ENCODE results near the gene PRKCI. TPM values are rescaled to one million over a fixed set of nuclear protein-coding genes. Genes with fewer than 3 reads are reported as not detected.
"Not testable (repeated sequence)": the region's sequence is repeated elsewhere in the genome, so short reads cannot be mapped to it uniquely, and the experiment has no call there.

The PRKCI gene
- total RNA-seq, 2 donors from 2014 or later, result 13.5 to 17.6 TPM

- DNase-seq, result no peak
- Histone ChIP-seq H3K27ac (no peak overlapping the region), H3K9me3 (no peaks in the 10 kb centered on the region), H3K4me3 (no peak overlapping the region), H3K4me1 (no peaks in the 10 kb centered on the region), H3K27me3 (no peaks in the 10 kb centered on the region), H3K36me3 (replicated peaks in 1 of 2; ENCODE audit: insufficient read depth in 1 of 2, low read depth in 2 of 2) (no peaks in the 10 kb centered on the region)
- no peak for ATAC-seq
- WGBS, 2 donors, result 78 to 85% methylated on average over 3 of the region's 3 CpGs
- intact Hi-C loops (cut with DNase I), result no loop called here
- no peak for TF ChIP-seq CTCF (IDR thresholded peaks at IDR 0.05)
- TF ChIP-seq POLR2A (IDR thresholded peaks at IDR 0.05), result no peak
Measured at GRCh38 chr3:170324962-170325361, 102.7 kb downstream of the PRKCI start.

DNA sequence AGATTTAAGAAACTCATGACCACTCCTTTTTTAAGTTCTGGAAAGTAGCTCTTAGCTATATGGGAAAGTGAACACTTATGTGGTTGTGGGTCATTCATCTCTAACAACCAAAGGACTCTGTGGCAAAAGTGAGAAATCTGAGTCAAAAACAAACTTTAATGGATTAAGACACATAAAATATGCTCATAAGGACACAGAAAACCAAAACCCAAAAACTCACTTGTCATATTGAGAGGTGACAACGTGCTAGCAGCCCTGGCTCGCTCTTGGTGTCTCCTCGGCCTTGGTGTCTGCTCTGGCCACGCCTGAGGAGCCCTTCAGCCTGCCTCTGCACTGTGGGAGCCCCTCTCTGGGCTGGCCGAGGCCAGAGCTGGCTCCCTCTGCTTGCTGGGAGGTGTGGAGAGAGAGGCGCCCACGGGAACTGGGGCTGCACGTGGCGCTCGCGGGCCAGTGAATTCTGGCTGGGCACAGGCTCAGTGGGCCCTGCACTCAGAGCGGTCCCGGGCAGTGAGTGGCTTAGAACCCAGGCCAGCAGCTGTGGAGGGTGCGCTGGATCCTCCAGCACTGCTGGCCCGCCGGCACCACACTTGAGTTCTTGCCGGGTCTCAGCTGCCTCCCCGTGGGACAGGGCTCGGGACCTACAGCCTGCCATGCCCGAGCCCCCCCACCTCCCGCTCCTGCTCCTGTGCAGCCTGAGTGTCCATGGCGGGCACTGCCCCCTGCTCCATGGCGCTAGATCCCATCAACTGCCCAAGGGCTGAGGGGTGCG is 105.0 kb downstream of the PRKCI start:
- TF ChIP-seq CTCF (IDR thresholded peaks at IDR 0.05) (no peak), POLR2A (IDR thresholded peaks at IDR 0.05) (no peak)

GRCh38 chr3:170327868-170328548 is 105.8 kb downstream of the PRKCI start:
- intact Hi-C loops (cut with DNase I); H3K9me3 ChIP-seq; DNase-seq; H3K27me3 ChIP-seq; H3K36me3 ChIP-seq (replicated peaks in 1 of 2; ENCODE audit: insufficient read depth in 1 of 2, low read depth in 2 of 2); H3K4me3 ChIP-seq; H3K27ac ChIP-seq; ATAC-seq: not testable (repeated sequence)
- H3K4me1 ChIP-seq, result peaks cover 11% of the 10 kb centered on the region
- 79 to 82% methylated on average over 7 of the region's 7 CpGs for WGBS, 2 donors

More for the DNA sequence above, 105.0 kb downstream of the PRKCI start:
- ATAC-seq (no peak), DNase-seq (no peak)
- Histone ChIP-seq H3K27ac (no peak overlapping the region), H3K9me3 (no peaks in the 10 kb centered on the region), H3K36me3 (replicated peaks in 1 of 2; ENCODE audit: insufficient read depth in 1 of 2, low read depth in 2 of 2) (no peaks in the 10 kb centered on the region), H3K4me3 (no peak overlapping the region), H3K27me3 (no peaks in the 10 kb centered on the region), H3K4me1 (peaks cover 11% of the 10 kb centered on the region)
- WGBS, 2 donors, result 93 to 95% methylated on average over 12 to 24 of the region's 24 CpGs
- intact Hi-C loops (cut with DNase I), result no loop called here

- no peak overlapping the region for H3K4me3 ChIP-seq
- H3K9me3 ChIP-seq, result no peaks in the 10 kb centered on the region
- DNase-seq, result peak in 3 of 4 donors; percentile 19 to 78 (median 40)
- WGBS, 2 donors, result 66 to 78% methylated on average over 5 of the region's 5 CpGs
- intact Hi-C loops (cut with DNase I), result no loop called here
- peak; percentile 51 for ATAC-seq
- TF ChIP-seq CTCF (IDR thresholded peaks at IDR 0.05) (no peak), POLR2A (IDR thresholded peaks at IDR 0.05) (no peak)
- no peaks in the 10 kb centered on the region for H3K27me3 ChIP-seq
- H3K27ac ChIP-seq, result peak overlapping the region in 3 of 4 donors; percentile 12 to 34 (median 25)
- peaks cover 11% of the 10 kb centered on the region for H3K4me1 ChIP-seq
- no peaks in the 10 kb centered on the region for H3K36me3 ChIP-seq (replicated peaks in 1 of 2; ENCODE audit: insufficient read depth in 1 of 2, low read depth in 2 of 2)
Measured at GRCh38 chr3:170330366-170330765, 108.1 kb downstream of the PRKCI start.

GRCh38 chr3:170331143-170331542 is 108.9 kb downstream of the PRKCI start:
- 4 to 14% methylated on average over 4 of the region's 4 CpGs for WGBS, 2 donors
- Histone ChIP-seq H3K36me3 (replicated peaks in 1 of 2; ENCODE audit: insufficient read depth in 1 of 2, low read depth in 2 of 2) (no peaks in the 10 kb centered on the region), H3K4me3 (no peak overlapping the region), H3K27me3 (no peaks in the 10 kb centered on the region), H3K4me1 (peaks cover 11% of the 10 kb centered on the region), H3K27ac (peak overlapping the region; percentile 25 to 54 (median 41)), H3K9me3 (no peaks in the 10 kb centered on the region)
- DNase-seq (peak; percentile 55 to 78 (median 76)), ATAC-seq (peak; percentile 94)
- TF ChIP-seq POLR2A (IDR thresholded peaks at IDR 0.05), result no peak
- no peak for TF ChIP-seq CTCF (IDR thresholded peaks at IDR 0.05)
- intact Hi-C loops (cut with DNase I), result no loop called here
